Thyroid gland (tissue), 4 donors: ENCODE results near the gene PKD1.

Source experiments
- CTCF ChIP-seq, 6 experiments: fragments of 200-600 bp in 3 of 6; fragments of 450-650 bp in 3 of 6; sonication (generic) in 3 of 6; IDR thresholded peaks; one replicate each; pipeline ENCODE4 v1.5.1; 2016 to 2019; ENCODE audit warnings: antibody characterized with exemption in 6 of 6, mild to moderate bottlenecking in 2 of 6, inconsistent platforms in 1 of 6, moderate library complexity in 1 of 6
- POLR2A ChIP-seq, 2 donors: fragments of 450-650 bp; IDR thresholded peaks; one replicate each; pipeline ENCODE4 v1.6.1; 2017; ENCODE audit warnings: antibody characterized with exemption in 2 of 2, mild to moderate bottlenecking in 2 of 2, moderate library complexity in 1 of 2

GRCh38 chr16:2159175-2159838 is 23.6 kb upstream of the PKD1 start:
- TF ChIP-seq CTCF (IDR thresholded peaks at IDR 0.05) (no peak), POLR2A (IDR thresholded peaks at IDR 0.05) (no peak)
